ENCODE results near the gene APLP2. TPM values are rescaled to one million over a fixed set of nuclear protein-coding genes. Genes with fewer than 3 reads are reported as not detected.
A peak's percentile ranks its signal among the peaks of the same experiment; 100 is the strongest.

Gene APLP2
- total RNA-seq, 1 experiment from 2014 or later, result 345 TPM

DNA sequence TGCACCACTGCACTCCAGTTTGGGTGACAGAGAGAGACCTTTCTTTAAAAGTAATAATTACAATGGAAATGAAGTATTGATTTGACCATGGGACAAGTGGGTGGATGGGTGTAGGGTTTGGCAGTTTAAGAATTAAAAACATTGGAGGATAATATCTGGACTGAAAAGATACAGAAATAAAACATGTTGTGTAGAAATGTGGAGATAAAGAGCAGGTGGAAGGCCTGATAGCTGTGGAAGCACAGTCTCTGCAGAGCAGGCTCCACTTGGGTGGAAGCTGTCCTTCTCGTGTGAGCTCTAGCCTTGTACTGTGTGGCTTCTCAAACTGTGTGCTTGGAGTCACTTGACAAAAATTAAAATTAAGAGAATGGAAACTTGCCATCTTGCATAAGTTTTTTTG, 25.6 kb downstream of the APLP2 start:
- H3K27me3 Mint-ChIP-seq (ENCODE audit: low read depth), result no peaks in the 10 kb centered on the region
- DNase-seq (ENCODE audit: low spot score) (no peak), ATAC-seq (no peak)
- no peak overlapping the region for H3K4me3 Mint-ChIP-seq
- POLR2A ChIA-PET, result no interaction called here
- H3K36me3 Mint-ChIP-seq, result peaks cover 9% of the 10 kb centered on the region
- TF ChIP-seq NFATC4 (CRISPR knock-in tag; IDR thresholded peaks at IDR 0.05) (no peak), MAX (CRISPR knock-in tag; IDR thresholded peaks at IDR 0.05) (no peak), JUN (CRISPR knock-in tag; IDR thresholded peaks at IDR 0.05) (no peak), SMAD4 (CRISPR knock-in tag; IDR thresholded peaks at IDR 0.05) (no peak), JAZF1 (CRISPR knock-in tag; IDR thresholded peaks at IDR 0.05) (no peak), ZNF138 (CRISPR knock-in tag; conservative IDR thresholded peaks at IDR 0.05) (no peak), RORB (CRISPR knock-in tag; IDR thresholded peaks at IDR 0.05) (no peak), E2F1 (CRISPR knock-in tag; IDR thresholded peaks at IDR 0.05) (no peak), ZBTB21 (CRISPR knock-in tag; IDR thresholded peaks at IDR 0.05; ENCODE audit: borderline replicate concordance) (no peak)
- TF ChIP-seq, protein P1, sequence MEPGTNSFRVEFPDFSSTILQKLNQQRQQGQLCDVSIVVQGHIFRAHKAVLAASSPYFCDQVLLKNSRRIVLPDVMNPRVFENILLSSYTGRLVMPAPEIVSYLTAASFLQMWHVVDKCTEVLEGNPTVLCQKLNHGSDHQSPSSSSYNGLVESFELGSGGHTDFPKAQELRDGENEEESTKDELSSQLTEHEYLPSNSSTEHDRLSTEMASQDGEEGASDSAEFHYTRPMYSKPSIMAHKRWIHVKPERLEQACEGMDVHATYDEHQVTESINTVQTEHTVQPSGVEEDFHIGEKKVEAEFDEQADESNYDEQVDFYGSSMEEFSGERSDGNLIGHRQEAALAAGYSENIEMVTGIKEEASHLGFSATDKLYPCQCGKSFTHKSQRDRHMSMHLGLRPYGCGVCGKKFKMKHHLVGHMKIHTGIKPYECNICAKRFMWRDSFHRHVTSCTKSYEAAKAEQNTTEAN (CRISPR knock-in tag; IDR thresholded peaks at IDR 0.05), result no peak
- peaks cover 20% of the 10 kb centered on the region for H3K4me1 Mint-ChIP-seq
- peaks cover 9% of the 10 kb centered on the region for H3K9me3 Mint-ChIP-seq
- H3K27ac Mint-ChIP-seq, result no peak overlapping the region
- CTCF ChIA-PET, result no interaction called here

DNA sequence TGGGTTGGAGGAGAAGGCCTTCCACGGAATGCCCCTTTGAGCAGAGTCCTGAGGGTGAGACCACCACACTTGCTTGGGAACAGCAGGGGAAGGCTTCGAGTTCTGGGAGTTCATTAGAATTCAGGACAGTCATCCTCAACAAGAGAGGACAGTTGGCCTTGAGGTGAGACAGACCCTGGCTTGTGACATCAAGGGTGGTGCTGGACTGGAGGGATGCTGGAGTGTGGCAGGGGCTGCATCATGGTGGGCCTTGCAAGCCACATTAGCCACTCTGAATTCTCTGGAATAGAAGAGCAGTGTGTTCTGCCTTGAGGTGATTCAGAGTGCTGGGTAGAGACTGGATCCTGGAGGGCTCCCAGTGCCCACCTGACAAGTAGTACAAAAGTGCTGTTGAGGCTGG, 26.3 kb downstream of the APLP2 start:
- H3K4me3 Mint-ChIP-seq, result no peak overlapping the region
- CTCF ChIA-PET, result interaction anchor here (1.0 kb wide), 1 partner anchor 104 kb away, joined by 3 read pairs; no protein-coding TSS in a partner anchor
- H3K27me3 Mint-ChIP-seq (ENCODE audit: low read depth), result no peaks in the 10 kb centered on the region
- peaks cover 20% of the 10 kb centered on the region for H3K4me1 Mint-ChIP-seq
- peak overlapping the region; percentile 26; the same call in 1 of the 2 replicates for H3K27ac Mint-ChIP-seq
- DNase-seq (ENCODE audit: low spot score) (no peak), ATAC-seq (no peak)
- H3K36me3 Mint-ChIP-seq, result peaks cover 9% of the 10 kb centered on the region
- POLR2A ChIA-PET, result no interaction called here
- peaks cover 13% of the 10 kb centered on the region for H3K9me3 Mint-ChIP-seq
- TF ChIP-seq FOXJ3 (CRISPR knock-in tag; IDR thresholded peaks at IDR 0.05; ENCODE audit: borderline replicate concordance) (no peak), ZNF263 (CRISPR knock-in tag; IDR thresholded peaks at IDR 0.05; ENCODE audit: low read depth) (no peak), RELA (CRISPR knock-in tag; IDR thresholded peaks at IDR 0.05; ENCODE audit: borderline replicate concordance) (no peak), FOXP1 (CRISPR knock-in tag; IDR thresholded peaks at IDR 0.05; ENCODE audit: borderline replicate concordance) (no peak), NR1H2 (CRISPR knock-in tag; IDR thresholded peaks at IDR 0.05) (no peak), ATF2 (CRISPR knock-in tag; IDR thresholded peaks at IDR 0.05; ENCODE audit: borderline replicate concordance, low read depth) (no peak), SMAD4 (CRISPR knock-in tag; IDR thresholded peaks at IDR 0.05) (no peak), E2F5 (CRISPR knock-in tag; IDR thresholded peaks at IDR 0.05) (no peak), SP1 (CRISPR knock-in tag; conservative IDR thresholded peaks at IDR 0.05) (no peak), AFF4 (CRISPR knock-in tag; IDR thresholded peaks at IDR 0.05; ENCODE audit: borderline replicate concordance) (no peak), PRRX2 (CRISPR knock-in tag; IDR thresholded peaks at IDR 0.05) (no peak), FOXK1 (CRISPR knock-in tag; IDR thresholded peaks at IDR 0.05) (no peak), CBFB (CRISPR knock-in tag; IDR thresholded peaks at IDR 0.05; ENCODE audit: low read depth) (no peak), MYBL2 (CRISPR knock-in tag; IDR thresholded peaks at IDR 0.05) (no peak)
- TF ChIP-seq, protein P1 (CRISPR knock-in tag; IDR thresholded peaks at IDR 0.05), result no peak

Data from WTC11 (cell line).